ENCODE results near the gene RNF217.

DNA sequence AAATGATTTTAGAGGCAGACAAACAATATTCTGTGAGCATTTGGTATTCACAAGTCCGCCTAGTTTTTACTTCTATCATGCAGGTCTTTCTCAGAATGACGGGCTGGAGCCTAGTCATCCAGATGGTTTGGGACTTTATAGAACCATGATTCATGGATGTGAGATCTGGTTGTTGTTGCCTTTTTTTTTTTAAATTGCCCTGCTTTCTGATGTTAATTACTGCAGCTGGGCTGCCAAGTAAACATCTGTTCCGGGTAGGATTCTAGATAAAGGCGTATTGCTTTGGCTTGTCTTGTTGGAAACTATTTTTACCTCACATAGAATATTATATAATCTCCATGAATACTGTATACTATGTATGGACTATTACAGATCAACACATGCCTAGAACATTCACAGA lies 58.1 kb downstream of the RNF217 start:
- TF ChIP-seq, protein P1, sequence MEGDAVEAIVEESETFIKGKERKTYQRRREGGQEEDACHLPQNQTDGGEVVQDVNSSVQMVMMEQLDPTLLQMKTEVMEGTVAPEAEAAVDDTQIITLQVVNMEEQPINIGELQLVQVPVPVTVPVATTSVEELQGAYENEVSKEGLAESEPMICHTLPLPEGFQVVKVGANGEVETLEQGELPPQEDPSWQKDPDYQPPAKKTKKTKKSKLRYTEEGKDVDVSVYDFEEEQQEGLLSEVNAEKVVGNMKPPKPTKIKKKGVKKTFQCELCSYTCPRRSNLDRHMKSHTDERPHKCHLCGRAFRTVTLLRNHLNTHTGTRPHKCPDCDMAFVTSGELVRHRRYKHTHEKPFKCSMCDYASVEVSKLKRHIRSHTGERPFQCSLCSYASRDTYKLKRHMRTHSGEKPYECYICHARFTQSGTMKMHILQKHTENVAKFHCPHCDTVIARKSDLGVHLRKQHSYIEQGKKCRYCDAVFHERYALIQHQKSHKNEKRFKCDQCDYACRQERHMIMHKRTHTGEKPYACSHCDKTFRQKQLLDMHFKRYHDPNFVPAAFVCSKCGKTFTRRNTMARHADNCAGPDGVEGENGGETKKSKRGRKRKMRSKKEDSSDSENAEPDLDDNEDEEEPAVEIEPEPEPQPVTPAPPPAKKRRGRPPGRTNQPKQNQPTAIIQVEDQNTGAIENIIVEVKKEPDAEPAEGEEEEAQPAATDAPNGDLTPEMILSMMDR (optimal IDR thresholded peaks at IDR 0.05 in 1 of 3, IDR thresholded peaks at IDR 0.05 in 1 of 3, conservative IDR thresholded peaks at IDR 0.05 in 1 of 3; ENCODE audit: extremely low read depth in 1 of 3, insufficient read depth in 2 of 3, low read length in 3 of 3) = no peak
- no peak for TF ChIP-seq EZH2 (IDR thresholded peaks at IDR 0.05; ENCODE audit: low read length)
